ENCODE results near the gene WWC1. TPM values are rescaled to one million over a fixed set of nuclear protein-coding genes. Genes with fewer than 3 reads are reported as not detected.

WWC1 gene
- polyA plus RNA-seq (2012; ENCODE audit: insufficient read depth, insufficient read length, low read depth) = 4.6 TPM

GRCh38 chr5:168291342-168291963 is at the start of gene WWC1:
Gene WWC1, plus strand, starts transcription at chr5:168291645. Its CDS starts 508 bp downstream, at chr5:168292153.
- TF ChIP-seq, protein P1, sequence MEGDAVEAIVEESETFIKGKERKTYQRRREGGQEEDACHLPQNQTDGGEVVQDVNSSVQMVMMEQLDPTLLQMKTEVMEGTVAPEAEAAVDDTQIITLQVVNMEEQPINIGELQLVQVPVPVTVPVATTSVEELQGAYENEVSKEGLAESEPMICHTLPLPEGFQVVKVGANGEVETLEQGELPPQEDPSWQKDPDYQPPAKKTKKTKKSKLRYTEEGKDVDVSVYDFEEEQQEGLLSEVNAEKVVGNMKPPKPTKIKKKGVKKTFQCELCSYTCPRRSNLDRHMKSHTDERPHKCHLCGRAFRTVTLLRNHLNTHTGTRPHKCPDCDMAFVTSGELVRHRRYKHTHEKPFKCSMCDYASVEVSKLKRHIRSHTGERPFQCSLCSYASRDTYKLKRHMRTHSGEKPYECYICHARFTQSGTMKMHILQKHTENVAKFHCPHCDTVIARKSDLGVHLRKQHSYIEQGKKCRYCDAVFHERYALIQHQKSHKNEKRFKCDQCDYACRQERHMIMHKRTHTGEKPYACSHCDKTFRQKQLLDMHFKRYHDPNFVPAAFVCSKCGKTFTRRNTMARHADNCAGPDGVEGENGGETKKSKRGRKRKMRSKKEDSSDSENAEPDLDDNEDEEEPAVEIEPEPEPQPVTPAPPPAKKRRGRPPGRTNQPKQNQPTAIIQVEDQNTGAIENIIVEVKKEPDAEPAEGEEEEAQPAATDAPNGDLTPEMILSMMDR (IDR thresholded peaks at IDR 0.05; ENCODE audit: low read depth, low read length) = 0 out of 2 replicates have a peak, but pooled peaks have one; percentile 12
- peak; percentile 57 for DNase-seq
- Histone ChIP-seq H3K4me1 (no peaks in the 10 kb centered on the region), H3K4me3 (ENCODE audit: low read depth, low read length) (peak within 1 kb of the TSS; percentile 52), H3K36me3 (no peaks in the 10 kb centered on the region), H3K27me3 (peaks cover 27% of the 10 kb centered on the region), H3K9me3 (no peaks in the 10 kb centered on the region)

GRCh38 chr5:168244838-168245559 is 46.4 kb upstream of the WWC1 start:
- no peaks in the 10 kb centered on the region for H3K27me3 ChIP-seq
- H3K9me3 ChIP-seq = no peaks in the 10 kb centered on the region; the same call in 1 of the 2 replicates
- no peak overlapping the region for H3K4me3 ChIP-seq (ENCODE audit: low read depth, low read length)
- no peaks in the 10 kb centered on the region for H3K4me1 ChIP-seq
- H3K36me3 ChIP-seq = no peaks in the 10 kb centered on the region
- TF ChIP-seq, protein P1 (IDR thresholded peaks at IDR 0.05; ENCODE audit: low read depth, low read length) = no peak
- no peak for DNase-seq

DNA sequence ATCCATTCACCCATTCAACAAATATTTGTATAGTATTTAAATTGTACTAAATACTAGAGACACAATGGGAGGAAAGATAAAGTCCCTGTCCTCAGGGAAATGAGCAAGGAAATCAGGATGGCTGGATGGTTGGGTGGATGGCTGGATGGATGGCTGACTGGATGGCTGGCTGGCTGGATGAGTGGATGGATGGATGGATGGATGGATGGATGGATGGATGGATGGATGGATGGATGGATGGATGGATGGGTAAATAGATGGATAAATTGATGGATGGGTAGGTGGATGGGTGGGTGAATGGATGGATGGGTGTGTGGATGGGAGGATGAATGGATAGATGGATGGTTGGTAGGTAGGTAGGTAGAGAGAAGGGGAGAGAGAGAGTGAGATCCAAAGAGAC is 41.5 kb upstream of the WWC1 start:
- H3K27me3 ChIP-seq = no peaks in the 10 kb centered on the region
- no peaks in the 10 kb centered on the region for H3K4me1 ChIP-seq
- TF ChIP-seq, protein P1 (IDR thresholded peaks at IDR 0.05; ENCODE audit: low read depth, low read length) = no peak
- no peaks in the 10 kb centered on the region for H3K36me3 ChIP-seq
- H3K4me3 ChIP-seq (ENCODE audit: low read depth, low read length) = no peak overlapping the region
- no peak for DNase-seq
- H3K9me3 ChIP-seq = no peaks in the 10 kb centered on the region

- Histone ChIP-seq H3K4me1 (no peaks in the 10 kb centered on the region), H3K36me3 (no peaks in the 10 kb centered on the region), H3K4me3 (ENCODE audit: low read depth, low read length) (no peak overlapping the region), H3K27me3 (no peaks in the 10 kb centered on the region), H3K9me3 (no peaks in the 10 kb centered on the region)
- no peak for DNase-seq
- TF ChIP-seq, protein P1 (IDR thresholded peaks at IDR 0.05; ENCODE audit: low read depth, low read length) = no peak
Observed at GRCh38 chr5:168251259-168251658, 40.2 kb upstream of the WWC1 start.

DNA sequence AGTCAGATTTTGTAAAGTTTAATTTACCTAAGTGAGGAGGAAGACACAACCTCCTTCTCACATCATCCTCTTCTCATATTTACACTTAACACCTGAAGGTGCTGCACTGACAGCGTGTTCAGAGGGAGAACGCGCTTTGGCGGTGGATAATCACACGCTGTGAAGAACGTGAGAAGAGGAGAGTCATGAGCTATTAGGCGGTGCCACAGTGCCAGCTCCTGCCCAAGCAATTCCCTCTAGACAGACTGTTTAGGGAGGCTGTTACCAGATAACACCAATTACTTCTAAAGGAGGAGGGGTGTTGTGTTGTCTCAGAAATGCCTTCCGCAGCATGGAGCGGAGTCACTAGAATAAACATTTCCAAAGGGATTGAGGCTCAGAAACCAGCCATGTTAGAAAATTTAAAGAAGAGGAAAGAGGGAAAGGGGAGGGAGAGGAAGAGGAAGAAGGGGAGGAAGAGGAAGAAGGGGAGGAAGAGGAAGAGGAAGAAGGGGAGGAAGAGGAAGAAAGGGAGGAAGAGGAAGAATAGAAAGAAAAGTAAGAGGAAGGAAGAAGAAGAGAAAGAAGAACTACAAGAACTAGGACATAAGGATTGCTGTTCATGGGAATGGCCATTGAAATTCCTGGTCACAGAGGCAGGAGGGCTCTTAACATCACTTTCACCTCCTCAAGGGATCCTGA is 37.3 kb upstream of the WWC1 start:
- DNase-seq = no peak
- H3K36me3 ChIP-seq = no peaks in the 10 kb centered on the region
- H3K9me3 ChIP-seq = no peaks in the 10 kb centered on the region

More for the DNA sequence above, 37.3 kb upstream of the WWC1 start:
- Histone ChIP-seq H3K27me3 (no peaks in the 10 kb centered on the region), H3K4me1 (no peaks in the 10 kb centered on the region), H3K4me3 (ENCODE audit: low read depth, low read length) (no peak overlapping the region)
- TF ChIP-seq, protein P1 (IDR thresholded peaks at IDR 0.05; ENCODE audit: low read depth, low read length) = no peak

Data from BE2C (cell line).